ENCODE results near the gene MAPK1IP1L.
A peak's percentile ranks its signal among the peaks of the same experiment; 100 is the strongest.

The MAPK1IP1L gene

DNA sequence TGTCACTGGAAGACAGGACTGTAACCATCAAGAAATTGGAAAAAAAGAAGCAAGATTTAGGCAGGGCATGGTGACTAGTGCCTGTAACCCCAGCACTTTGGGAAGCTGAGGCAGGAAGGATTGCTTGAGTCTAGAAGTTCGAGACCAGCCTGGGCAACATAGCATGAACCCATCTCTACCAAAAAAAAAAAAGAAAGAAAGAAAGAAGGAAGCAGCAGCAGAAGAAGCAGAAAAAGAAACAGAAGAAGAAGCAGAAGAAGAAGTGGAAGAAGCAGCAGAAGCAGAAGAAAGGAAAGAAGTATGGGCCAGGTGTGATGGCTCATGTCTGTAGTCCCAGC lies 47.1 kb downstream of the MAPK1IP1L start:
- no peak for DNase-seq

DNA sequence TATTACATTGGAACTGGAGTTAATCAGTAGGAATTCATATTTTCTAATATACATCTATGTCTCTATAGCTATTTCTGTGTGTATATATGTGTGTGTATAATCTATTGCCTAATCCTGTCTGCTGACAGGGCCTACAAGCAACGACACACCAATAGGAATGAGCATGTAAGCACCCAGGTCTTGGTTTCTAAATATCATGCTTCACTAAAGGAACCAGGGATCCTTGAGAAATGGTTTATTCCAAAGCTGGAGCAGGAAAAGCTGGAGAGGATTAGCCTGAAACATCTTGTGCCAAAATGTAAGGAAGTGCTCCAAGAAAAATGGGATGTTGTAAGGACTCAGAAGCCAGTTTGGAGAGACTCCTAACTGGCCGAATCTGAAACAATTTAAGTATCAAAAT lies 48.3 kb downstream of the MAPK1IP1L start:
- no peak for DNase-seq

DNA sequence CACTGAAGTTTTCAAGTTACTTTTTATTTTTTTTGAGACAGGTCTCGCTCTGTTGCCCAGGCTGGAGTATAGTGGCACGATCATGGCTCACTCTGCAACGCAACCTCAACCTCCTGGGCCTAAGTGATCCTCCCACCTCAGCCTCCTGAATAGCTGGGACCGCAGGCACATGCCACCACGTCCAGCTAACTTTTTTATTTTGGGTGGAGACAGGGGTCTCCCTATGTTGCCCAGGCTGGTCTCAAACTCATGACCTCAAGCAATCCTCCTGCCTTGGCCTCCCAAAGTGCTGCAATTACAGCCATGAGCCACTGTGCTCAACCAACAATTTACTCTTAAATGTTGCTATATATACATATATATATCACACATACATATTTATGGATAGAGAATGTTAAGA lies 50.3 kb downstream of the MAPK1IP1L start:
- DNase-seq = no peak

DNA sequence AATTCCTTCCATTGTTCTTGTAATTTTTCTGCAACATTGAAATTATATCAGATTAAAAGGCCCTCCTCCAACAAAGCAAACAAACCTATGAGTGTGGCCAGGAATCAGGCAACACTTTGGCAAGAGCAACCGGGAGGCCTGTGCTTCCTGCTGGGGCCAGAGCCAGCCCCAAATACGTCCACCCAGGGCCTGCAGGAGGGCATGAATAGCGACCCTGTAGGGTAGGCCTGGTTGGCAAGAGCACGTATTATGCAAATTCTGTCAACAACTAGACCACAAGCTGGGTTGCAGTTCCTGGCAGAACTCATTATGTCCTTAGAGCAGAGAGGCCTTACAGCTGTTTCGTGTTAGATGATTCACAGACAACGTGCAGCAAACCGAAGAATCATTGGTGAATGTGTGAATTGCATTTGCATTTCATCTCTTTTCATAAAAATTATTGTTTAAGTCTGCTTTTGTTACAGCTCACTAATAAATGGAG lies 50.7 kb downstream of the MAPK1IP1L start:
- peak; percentile 92 for DNase-seq

DNA sequence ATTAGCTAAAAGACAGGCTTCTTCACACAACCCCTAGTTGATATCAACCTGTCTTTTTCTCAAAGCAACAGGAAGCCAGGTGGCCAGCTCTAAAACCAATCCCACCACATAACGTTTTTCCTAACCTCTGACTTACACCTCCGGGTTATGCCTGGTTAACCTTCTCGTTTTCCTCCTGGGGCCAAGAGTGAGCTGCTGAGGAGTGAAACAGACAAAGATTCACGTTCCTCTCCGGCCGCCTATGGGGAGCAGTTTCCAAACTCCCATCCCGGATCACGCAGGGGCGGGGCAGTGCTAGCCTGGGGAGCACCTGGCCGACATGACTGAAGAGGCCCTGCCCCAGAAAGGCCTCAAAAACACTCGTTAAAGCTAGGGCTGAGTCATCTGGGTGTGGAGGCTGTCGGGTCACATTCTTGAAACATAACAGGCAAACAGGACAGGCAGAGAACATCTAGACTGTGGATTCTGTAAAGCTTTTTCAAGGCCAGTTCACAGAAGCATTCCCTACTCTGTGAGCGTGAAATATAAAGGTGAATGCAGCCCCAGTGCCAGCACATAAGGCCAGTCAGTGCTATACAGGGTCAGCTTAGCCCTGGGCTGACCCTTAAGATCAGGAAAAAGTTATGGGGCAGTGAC lies 51.7 kb downstream of the MAPK1IP1L start:
- DNase-seq = no peak

DNA sequence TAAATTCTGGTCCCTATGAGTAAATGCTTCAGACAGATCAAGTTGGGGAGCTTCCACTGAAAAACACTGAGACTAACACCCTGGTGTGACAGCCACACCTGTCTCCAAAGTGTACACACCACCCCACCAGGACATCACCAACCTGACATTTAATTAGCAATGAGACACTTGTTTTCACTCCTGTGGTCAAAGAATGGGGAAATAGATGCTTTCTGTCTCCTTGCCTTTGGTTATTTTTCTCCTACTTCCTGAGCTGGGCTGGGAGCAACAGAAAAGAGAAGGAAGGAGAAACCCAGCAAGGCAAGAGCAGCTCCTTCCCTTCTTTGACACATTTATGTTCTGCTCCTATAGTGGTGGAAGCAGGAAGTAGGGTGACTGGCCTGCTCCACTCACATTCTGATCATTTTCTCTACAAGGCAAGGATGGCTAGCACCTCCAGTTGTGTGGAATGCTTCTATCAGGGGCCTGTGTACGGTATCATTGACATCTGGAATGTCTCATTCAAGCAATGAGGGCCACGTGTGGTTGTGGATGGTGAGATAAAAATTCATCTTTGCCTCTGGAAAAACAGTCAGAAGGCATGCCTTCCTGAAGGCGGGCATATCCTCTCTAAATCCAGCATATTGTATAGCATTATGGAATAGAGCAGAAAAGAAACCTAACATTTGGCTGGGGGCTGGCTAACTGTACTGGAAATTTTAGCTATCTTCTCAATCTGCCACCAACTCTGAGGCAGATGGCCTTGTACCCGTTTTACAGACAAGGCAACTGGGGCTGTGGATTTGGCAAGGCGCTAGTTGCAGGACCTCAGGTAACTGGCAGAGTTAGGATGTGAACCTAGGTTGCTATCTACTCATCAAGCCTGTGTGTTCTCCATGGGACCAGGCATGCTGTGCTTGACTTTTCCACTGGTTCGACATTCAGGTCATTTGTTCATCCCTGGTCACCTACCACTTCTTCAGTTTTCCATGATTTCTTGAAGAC lies 52.8 kb downstream of the MAPK1IP1L start:
- DNase-seq = no peak

DNA sequence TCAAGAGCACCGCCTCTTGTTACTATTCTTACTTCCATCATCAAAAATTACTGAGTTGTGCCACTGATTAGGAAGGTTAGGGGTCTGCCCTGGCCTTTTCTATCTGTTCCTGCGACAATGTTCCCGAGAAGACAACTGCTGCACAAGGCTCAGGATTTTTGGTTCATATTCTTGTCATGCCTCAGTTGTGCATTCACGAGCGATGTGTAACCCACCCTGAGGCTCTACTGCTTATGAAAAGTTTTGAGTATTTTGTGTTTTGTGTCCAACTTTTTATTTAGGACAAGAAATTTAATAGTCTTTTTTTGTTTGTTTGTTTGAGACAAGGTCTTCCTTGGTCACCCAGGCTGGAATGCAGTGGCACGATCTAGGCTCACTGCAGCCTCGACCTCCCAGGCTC lies 54.5 kb downstream of the MAPK1IP1L start:
- DNase-seq = no peak

DNA sequence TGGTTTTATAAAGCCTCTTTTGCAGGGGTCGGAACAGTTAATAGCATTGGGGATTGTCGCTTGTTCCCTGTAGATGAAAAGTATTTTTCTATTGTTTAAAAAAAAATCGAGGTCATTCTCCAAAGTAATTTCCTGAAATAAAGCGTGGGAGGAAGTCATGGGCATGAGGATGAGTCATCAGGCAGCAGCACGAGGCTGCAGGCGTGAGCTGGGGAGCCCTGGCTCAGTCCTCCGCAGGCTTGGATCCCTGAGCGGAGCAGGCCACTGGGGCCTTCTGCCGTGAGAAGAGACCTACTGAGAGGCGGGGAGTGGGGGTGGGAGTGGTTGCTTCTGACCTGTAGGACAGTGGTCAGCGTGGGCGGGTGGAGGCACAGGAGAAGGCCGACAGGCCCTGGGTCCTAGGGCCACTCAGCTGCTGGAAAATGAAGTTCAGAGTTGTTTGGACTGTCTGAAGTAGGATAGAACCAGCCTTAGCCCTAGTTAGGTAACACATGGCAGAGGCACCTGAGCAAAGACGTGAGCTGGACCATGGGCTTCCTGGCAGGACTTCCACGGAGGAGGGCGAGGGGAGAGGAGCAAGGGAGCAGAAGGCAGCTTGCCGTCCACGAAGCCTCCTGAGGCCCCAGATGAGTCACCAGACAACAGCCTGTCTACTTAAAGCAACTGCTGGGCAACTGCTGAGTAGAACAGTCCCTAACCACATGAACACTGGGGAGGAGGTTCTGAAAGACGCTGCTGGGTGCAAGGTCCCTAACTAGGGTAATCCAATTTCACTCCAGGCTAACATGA lies 56.5 kb downstream of the MAPK1IP1L start:
- DNase-seq = no peak

DNA sequence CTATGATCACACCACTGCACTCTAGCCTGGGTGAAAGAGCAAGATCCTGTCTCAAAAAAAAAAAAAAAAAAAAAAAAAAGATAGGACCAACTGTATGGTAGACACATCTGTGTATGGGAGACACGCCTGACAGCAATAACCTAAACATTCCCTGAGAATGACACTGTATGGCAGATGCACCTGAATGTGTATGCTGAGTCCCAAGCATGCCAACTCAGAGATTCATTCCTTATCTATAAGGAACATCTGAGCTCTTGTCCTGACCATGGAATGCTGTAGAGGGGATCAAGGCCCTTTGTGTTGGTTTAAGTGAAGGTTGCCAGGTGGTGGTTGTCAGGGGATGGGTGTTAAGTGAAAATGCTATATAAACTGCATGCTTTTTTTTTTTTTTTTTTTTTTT lies 58.4 kb downstream of the MAPK1IP1L start:
- no peak for DNase-seq

DNA sequence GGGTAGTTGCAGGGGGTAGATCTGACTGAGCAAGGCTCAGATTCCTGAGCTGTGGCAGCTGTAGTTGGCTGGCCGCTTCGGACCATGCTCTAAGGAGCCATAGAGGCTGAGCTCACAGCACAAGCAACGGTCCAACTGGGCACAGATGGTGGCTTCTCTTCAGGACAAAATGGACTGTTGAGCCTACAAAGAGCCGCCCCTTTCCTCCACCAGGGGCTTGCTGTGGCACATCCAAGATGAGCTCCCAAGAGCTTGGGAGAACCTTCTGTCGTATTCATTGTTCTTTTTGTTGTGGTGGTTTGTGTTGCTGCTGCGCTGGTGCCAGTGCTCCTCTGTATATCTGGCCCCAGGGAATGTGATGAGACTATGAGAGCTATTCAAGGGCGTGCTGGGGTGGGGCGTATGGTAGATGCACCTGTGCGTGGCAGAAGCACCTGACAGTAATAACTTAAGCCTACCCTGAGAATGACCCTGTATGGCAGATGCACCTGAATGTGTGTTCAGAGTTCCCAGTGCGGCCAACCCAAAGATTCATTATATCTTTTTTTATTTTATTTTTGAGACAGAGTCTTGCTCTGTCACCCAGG lies 59.8 kb downstream of the MAPK1IP1L start:
- DNase-seq = peak; percentile 22

DNA sequence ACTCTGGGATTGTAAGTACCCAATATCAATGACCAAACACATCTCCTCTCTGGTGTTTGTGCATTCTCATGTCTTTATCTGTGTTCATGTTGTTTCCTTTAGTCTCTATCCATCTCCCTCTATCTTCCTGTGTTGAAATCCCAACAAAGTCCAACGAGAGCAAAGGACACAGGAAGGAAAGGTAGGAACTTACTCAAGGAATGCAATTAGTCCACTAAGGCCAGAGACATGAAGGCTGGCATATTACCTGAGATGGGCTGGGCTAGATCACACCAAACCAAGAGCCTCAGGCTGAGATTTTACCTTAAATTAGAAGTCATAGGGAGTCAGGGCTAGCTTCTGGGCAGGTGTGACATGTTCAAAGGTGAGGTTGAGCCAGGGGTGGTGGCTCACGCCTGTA lies 63.3 kb downstream of the MAPK1IP1L start:
- no peak for DNase-seq

DNA sequence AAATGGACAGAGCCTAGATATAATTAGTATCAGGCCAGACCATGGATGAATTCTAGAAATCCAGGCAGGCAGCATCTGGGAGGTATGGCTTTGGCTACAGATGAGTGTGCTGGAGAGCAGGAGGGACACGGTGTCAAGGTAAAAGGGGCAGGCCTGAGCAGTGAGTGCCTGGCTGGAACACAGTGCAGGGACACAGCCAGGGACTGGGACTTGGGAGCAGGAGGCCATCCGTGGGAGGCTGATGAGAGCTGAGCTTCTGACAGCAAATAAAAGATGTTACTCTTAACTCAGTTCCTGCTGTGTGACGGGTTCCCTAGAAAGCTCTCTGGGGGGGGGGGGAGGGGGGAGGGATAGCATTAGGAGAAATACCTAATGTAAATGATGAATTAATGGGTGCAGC lies 64.0 kb downstream of the MAPK1IP1L start:
- DNase-seq = no peak

DNA sequence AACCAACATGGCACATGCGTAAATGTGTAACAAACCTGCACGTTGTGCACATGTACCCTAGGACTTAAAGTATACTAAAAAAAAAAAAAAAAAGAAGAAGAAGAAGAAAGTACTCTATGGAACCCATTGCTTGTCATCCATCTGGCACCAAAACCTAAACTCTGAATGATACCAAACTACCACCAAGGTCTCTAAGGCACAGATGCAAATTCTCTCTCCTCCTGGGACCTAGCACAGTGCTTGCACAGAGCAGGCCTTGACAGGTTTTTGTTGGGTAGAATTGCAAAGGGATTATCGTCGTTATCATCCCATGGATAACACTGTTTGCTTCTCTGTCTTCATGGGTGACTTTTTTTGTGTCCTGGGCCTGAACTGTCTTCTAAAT lies 64.4 kb downstream of the MAPK1IP1L start:
- no peak for DNase-seq

DNA sequence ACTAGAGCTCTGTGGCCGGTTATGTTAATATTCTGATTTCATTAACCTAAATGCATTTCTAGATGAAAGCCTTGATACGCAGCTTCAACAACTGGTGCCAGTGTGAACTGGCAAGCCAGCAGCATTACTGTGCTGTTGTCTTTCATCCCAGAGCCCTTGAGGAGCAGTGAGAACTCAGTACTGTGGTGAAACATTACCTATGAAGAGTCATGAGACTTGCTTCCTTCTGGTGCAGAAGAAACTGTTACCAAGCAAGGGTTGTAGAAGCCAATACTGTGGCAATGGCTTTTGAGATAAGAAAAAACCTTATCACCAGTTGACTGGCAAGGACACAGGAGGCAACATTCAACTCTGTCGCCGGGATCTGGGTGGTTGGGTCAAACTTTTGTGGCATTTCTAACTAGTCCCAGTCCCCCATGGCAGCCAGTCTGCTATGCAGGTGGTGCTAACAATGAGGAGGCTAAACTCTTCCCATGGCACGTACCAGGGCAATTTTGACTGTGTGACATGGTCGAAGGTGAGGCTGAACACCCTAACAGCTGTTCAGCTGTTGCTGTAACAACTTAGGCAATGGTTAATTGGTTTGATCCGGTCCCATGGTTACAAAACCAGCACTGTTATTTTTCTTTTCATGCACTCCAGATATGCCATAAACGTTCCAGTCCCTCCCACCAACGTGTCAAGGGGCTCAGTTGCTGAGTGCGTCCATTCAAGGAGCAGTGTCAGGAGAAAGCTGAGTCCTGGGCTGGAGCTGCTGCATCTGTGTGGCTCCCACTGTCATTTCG lies 65.0 kb downstream of the MAPK1IP1L start:
- no peak for DNase-seq

DNA sequence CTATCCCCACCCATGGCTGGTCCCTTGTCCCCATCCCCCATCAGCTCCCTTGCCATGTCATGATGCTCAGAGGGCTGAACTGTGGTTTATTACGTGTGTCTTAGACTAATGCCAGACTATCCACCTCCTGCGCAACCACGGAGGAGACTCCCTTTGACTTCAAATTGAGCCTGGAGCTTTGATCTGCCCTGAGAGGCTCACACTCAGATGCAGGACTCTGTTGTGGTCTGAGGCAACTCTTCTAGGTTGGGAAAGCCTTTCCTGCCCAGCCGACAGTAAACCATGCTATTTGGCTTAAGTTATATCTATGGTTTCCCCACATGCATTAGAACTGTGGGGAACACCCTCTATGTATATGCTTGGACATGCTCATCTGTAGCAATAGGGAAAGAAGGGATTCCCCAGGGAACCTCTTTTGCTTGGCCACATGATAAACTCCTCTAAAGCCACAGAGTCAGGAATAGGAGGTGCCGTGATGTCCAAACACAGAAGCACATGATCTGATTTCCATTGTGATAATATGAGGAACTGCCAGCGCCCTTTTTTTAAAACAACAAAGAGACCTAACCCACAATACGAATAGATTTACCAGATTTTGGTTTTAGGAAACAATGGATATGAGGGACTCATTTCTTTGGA lies 66.5 kb downstream of the MAPK1IP1L start:
- no peak for DNase-seq

DNA sequence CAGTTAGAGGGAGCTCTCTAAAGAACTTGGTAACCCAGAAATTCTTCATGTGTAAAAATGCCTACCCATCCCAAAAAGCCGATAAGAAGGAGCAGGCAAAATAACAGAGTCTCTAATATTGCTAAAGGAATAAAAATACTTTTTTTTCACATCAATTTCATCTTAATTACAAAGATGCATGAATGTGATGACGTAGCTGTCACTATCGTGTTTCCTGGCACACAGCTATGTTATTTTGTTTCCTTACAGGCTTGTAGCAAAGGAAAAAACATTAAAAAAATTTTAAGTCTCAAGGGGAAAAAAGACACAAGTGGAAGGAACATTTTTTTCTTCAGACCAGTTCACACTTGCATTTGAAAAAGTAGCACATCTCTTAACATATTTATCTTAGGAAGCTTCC lies 67.3 kb downstream of the MAPK1IP1L start:
- DNase-seq = no peak

All from NCI-H446 treated with DMSO at 0.1 percent for 48 hours (cell line).